NT2/D1 (cell line): Measurements from ENCODE around the gene NCOA3.

Source experiments
- SUZ12 ChIP-seq: IDR thresholded peaks from 2 replicates; pipeline ENCODE4 v1.6.1; 2011; ENCODE audit not compliant: insufficient read length, insufficient read depth; ENCODE audit errors: extremely low read depth
- YY1 ChIP-seq: IDR thresholded peaks from 2 replicates; pipeline ENCODE4 v1.6.1; 2011; ENCODE audit not compliant: insufficient read length, insufficient read depth
- ZNF274 ChIP-seq: IDR thresholded peaks from 2 replicates; pipeline ENCODE4 v1.6.1; 2011; ENCODE audit warnings: mild to moderate bottlenecking, low read depth, low read length

DNA sequence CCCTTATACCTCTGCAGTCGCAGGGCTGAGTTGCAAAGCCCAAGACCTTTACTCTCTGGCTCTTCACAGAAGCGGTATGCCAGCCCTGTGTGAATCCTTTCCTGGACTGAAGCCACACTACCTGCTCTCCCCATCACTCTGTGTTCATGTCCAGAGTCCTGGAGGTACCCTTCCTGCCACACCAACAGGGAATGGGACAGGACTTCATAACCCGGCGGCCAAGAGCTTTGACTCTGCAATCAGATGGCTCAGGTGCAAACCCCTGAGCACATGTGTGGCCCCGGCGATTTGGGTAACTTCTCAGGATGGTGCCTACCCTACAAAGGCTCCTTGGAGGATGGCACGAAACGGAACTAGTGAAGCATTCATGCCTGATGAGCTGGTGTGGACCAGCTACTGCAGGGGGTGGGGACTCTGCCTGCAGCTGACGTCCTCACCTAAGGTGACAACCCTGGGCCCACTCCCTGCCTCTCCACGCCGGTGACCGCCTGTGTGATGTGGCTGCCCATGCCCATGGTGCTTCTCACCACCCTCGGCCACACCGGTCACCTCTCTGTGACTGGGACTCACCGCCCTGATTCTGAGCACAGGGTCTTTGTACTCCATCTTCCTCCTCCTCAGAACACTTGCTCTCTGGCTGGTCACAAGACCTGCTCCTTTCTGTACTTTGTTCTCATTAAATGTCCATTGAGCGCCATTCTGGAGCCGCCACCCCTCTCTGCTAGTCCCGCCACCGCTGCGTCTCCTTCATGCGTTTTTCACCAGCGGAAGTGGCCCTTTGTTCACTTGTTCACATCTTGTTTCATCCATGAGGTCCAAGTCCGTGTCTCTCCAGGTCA, 166.8 kb downstream of the NCOA3 start:
- TF ChIP-seq YY1, result no peak
- TF ChIP-seq ZNF274, result no peak
- no peak for TF ChIP-seq SUZ12
